Heart left ventricle (tissue), 13 donors: Measurements from ENCODE around the gene BMP3.

Experiments
- POLR2A ChIP-seq, 2 donors: fragments of 450-650 bp; IDR thresholded peaks; one replicate each; pipeline ENCODE4 v1.6.1; 2017; ENCODE audit warnings: antibody characterized with exemption in 2 of 2, mild to moderate bottlenecking in 2 of 2, moderate library complexity in 2 of 2
- TF ChIP-seq, protein P1 (sequence below), 12 donors: fragments of 200-600 bp; sonication (generic) in 4 of 12; IDR thresholded peaks; one replicate each; pipeline versions ENCODE4 v1.5.0 to v1.8.0; 2018 to 2022; ENCODE audit warnings: antibody characterized with exemption in 12 of 12, mild to moderate bottlenecking in 5 of 12
- donor health status: ischemic (EF 13 %, LVEDD 7.1; RV severe dilation, severe dysfunction).
- donor health status: DM: no; HTN: yes; CAD: no.
- donor health status: DM: no; HTN: no; CAD: no.
- donor health status: ischemic (EF 25% LVEDD 6.9; RV normal size, moderate dysfunction).
- donor health status: ischemic (EF 25% LVEDD 5.7; RV mildly dilated, moderate dysfunction).
- donor health status: ischemic (EF 35%, LVEDD 5.7; RV mildly dilated, moderate dysfunction).
- donor health status: nonischemic (EF 11% LVEDD 7.7; RV severe dilation, severe dysfunction).
- donor health status: DM: yes; HTN: yes; CAD: no.
- donor health status: PGD.
- donor health status: ischemic (EF 29% LVEDD 5.4; RV normal size, mild dysfunction).
- donor health status: nonischemic (EF 23%, LVEDD 6.1; RV moderate dilation, normal function).

DNA sequence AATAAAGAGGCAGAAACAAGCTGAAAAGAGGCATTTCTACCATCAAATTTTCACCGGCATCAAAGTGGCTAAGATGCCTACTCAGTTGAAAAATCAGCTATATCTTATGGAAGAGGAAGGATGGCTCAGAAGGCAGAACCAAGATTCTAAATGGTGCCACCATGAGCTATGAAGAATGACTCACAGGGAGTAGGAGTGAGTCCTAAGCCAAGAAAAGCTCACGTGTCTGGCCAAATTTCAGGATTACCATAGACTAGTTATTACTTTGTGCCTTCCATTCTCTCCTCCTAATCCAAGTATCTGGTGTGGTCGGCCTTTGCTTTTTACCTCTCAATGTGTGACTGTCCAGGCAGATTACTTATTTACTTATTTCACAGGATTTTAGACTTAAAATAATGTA lies 54.8 kb downstream of the BMP3 start:
- TF ChIP-seq, protein P1, sequence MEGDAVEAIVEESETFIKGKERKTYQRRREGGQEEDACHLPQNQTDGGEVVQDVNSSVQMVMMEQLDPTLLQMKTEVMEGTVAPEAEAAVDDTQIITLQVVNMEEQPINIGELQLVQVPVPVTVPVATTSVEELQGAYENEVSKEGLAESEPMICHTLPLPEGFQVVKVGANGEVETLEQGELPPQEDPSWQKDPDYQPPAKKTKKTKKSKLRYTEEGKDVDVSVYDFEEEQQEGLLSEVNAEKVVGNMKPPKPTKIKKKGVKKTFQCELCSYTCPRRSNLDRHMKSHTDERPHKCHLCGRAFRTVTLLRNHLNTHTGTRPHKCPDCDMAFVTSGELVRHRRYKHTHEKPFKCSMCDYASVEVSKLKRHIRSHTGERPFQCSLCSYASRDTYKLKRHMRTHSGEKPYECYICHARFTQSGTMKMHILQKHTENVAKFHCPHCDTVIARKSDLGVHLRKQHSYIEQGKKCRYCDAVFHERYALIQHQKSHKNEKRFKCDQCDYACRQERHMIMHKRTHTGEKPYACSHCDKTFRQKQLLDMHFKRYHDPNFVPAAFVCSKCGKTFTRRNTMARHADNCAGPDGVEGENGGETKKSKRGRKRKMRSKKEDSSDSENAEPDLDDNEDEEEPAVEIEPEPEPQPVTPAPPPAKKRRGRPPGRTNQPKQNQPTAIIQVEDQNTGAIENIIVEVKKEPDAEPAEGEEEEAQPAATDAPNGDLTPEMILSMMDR (IDR thresholded peaks at IDR 0.05) = no peak
- no peak for TF ChIP-seq POLR2A (IDR thresholded peaks at IDR 0.05)
